BE2C (cell line): Measurements from ENCODE around the gene FCAR.
"Not testable (repeated sequence)": the region's sequence is repeated elsewhere in the genome, so short reads cannot be mapped to it uniquely, and the experiment has no call there.

Source experiments
- DNase-seq: peaks from one replicate; pipeline ENCODE4 v3.0.0-alpha.2; 2020
- H3K27me3 ChIP-seq: fragments of 250-450 bp; sonication (Bioruptor Pico); 2 replicates; pipeline ENCODE4 v1.5.1; 2020; ENCODE audit warnings: mild to moderate bottlenecking
- H3K36me3 ChIP-seq: fragments of 250-450 bp; sonication (Bioruptor Pico); 2 replicates; pipeline ENCODE4 v1.5.1; 2020; ENCODE audit warnings: mild to moderate bottlenecking
- H3K4me1 ChIP-seq: fragments of 250-450 bp; sonication (Bioruptor Pico); 2 replicates; pipeline ENCODE4 v1.5.1; 2020
- H3K4me3 ChIP-seq: 2 replicates; pipeline ENCODE4 v1.5.1; 2011; ENCODE audit warnings: low read depth, low read length
- H3K9me3 ChIP-seq: fragments of 250-450 bp; sonication (Bioruptor Pico); 2 replicates; pipeline ENCODE4 v1.5.1; 2020
- CTCF ChIP-seq: IDR thresholded peaks from 2 replicates; pipeline ENCODE4 v1.5.1; 2012; ENCODE audit warnings: mild to moderate bottlenecking, low read depth, low read length

The FCAR gene

GRCh38 chr19:54851353-54851752 lies 22.7 kb upstream of the FCAR start:
- no peaks in the 10 kb centered on the region for H3K9me3 ChIP-seq
- no peak for DNase-seq

GRCh38 chr19:54855241-54855640 lies 18.8 kb upstream of the FCAR start:
- H3K4me3 ChIP-seq, H3K36me3 ChIP-seq, DNase-seq, H3K4me1 ChIP-seq, H3K27me3 ChIP-seq, H3K9me3 ChIP-seq: not testable (repeated sequence)

More at GRCh38 chr19:54851353-54851752, 22.7 kb upstream of the FCAR start:
- TF ChIP-seq CTCF, result no peak
- Histone ChIP-seq H3K36me3 (no peaks in the 10 kb centered on the region), H3K27me3 (no peaks in the 10 kb centered on the region), H3K4me1 (no peaks in the 10 kb centered on the region), H3K4me3 (no peak overlapping the region)

GRCh38 chr19:54858476-54858875 lies 15.6 kb upstream of the FCAR start:
- not testable (repeated sequence) for H3K4me3 ChIP-seq, H3K36me3 ChIP-seq, DNase-seq, H3K27me3 ChIP-seq, H3K4me1 ChIP-seq, H3K9me3 ChIP-seq

- not testable (repeated sequence) for H3K36me3 ChIP-seq, DNase-seq, H3K4me3 ChIP-seq, H3K27me3 ChIP-seq, H3K4me1 ChIP-seq, H3K9me3 ChIP-seq
Measured at GRCh38 chr19:54859421-54859820, 14.6 kb upstream of the FCAR start.

GRCh38 chr19:54863459-54863858 lies 10.6 kb upstream of the FCAR start:
- not testable (repeated sequence) for H3K4me1 ChIP-seq, H3K9me3 ChIP-seq, H3K36me3 ChIP-seq, H3K4me3 ChIP-seq, H3K27me3 ChIP-seq, DNase-seq

DNA sequence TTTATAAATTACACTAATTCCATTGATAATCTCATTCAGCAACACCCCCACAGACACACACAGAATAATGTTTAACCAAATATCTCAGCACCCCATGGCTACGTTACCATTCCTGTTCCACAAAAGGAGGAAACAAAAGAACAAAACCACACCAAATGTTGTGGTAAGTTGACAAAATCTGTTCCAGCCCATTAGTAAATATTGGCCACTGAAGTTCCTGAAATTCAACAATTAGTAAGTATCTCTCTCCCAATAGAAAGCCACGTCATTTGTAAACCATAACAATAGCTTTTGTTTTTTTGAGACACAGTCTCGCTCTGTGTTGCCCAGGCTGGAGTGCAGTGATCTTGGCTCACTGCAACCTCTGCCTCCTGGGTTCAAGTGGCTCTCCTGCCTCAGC lies 2.3 kb upstream of the FCAR start:
- DNase-seq, result no peak
- Histone ChIP-seq H3K9me3 (no peaks in the 10 kb centered on the region), H3K27me3 (peaks cover 30% of the 10 kb centered on the region), H3K36me3 (no peaks in the 10 kb centered on the region), H3K4me1 (no peaks in the 10 kb centered on the region), H3K4me3 (no peak overlapping the region)
- no peak for TF ChIP-seq CTCF

DNA sequence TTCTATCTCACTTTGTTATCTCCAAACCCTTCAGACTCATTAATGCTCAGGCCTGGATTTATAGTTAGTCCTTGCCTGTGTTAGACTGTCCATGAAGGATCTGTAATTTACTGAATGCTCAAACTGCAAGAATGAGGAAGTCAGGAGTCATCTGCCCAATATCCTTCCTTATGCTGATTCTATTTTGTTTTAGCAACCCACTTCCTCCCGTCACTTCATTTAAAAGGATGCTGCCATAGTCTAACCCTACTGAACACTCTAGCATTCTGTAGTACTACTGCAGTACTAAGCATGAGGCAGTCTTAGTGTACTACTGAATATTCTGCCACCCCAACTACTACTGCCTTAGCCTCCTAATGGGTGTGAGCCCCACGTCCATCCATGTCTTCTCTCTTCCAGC lies 1.5 kb downstream of the FCAR start:
- no peak for DNase-seq
- Histone ChIP-seq H3K4me3 (no peak overlapping the region), H3K9me3 (no peaks in the 10 kb centered on the region), H3K36me3 (no peaks in the 10 kb centered on the region), H3K4me1 (no peaks in the 10 kb centered on the region), H3K27me3 (peaks cover 30% of the 10 kb centered on the region)
- TF ChIP-seq CTCF, result no peak

GRCh38 chr19:54877471-54877870 lies 3.4 kb downstream of the FCAR start:
- H3K27me3 ChIP-seq, result peaks cover 26% of the 10 kb centered on the region
- H3K4me3 ChIP-seq, result no peak overlapping the region
- no peaks in the 10 kb centered on the region for H3K9me3 ChIP-seq
- no peaks in the 10 kb centered on the region for H3K36me3 ChIP-seq
- TF ChIP-seq CTCF, result no peak
- no peak for DNase-seq
- H3K4me1 ChIP-seq, result no peaks in the 10 kb centered on the region
